Peyer's patch (tissue), 4 donors: ENCODE results near the gene SLC15A1. TPM values are rescaled to one million over a fixed set of nuclear protein-coding genes. Genes with fewer than 3 reads are reported as not detected.
A peak's percentile ranks its signal among the peaks of the same experiment; 100 is the strongest.

ENCODE experiments used
- DNase-seq, 3 donors: peaks; one replicate each; pipeline ENCODE4 v3.0.0-alpha.2; 2017 to 2019
- H3K27ac ChIP-seq, 4 donors: fragments of 200-600 bp; sonication (generic); one replicate each; pipeline ENCODE4 v1.5.1; 2016 to 2019
- H3K27me3 ChIP-seq, 2 donors: fragments of 200-600 bp; sonication (generic); one replicate each; pipeline ENCODE4 v1.5.1; 2019
- H3K36me3 ChIP-seq, 3 donors: fragments of 200-600 bp; sonication (generic); one replicate each; pipeline ENCODE4 v1.5.1; 2016 to 2019
- H3K4me1 ChIP-seq, 4 donors: fragments of 200-600 bp; sonication (generic); one replicate each; pipeline ENCODE4 v1.5.1; 2016 to 2019
- H3K4me3 ChIP-seq, 4 donors: fragments of 200-600 bp; sonication (generic); 1 replicate in 3 of 4; 2 replicates in 1 of 4; pipeline ENCODE4 v1.5.1; 2016 to 2019; ENCODE audit warnings: mild to moderate bottlenecking in 1 of 4
- H3K9me3 ChIP-seq, 4 donors: fragments of 200-600 bp; sonication (generic); one replicate each; pipeline ENCODE4 v1.5.1; 2016 to 2019; ENCODE audit warnings: mild to moderate bottlenecking in 1 of 4
- CTCF ChIP-seq, 6 experiments: fragments of 450-650 bp in 4 of 6; fragments of 200-600 bp in 2 of 6; sonication (generic) in 1 of 6; IDR thresholded peaks; one replicate each; pipeline ENCODE4 v1.5.1; 2017 to 2019; ENCODE audit warnings: antibody characterized with exemption in 6 of 6, mild to moderate bottlenecking in 3 of 6, moderate library complexity in 1 of 6
- POLR2A ChIP-seq, 2 donors: fragments of 450-650 bp; IDR thresholded peaks; one replicate each; pipeline ENCODE4 v1.5.1; 2017; ENCODE audit warnings: antibody characterized with exemption in 2 of 2, mild to moderate bottlenecking in 2 of 2, moderate library complexity in 2 of 2
- total RNA-seq, 4 donors: library from RNA; depleted of rRNA; stranded (reverse); fragments of >200 nt; gene quantifications; one replicate each; pipeline ENCODE4 v1.1.0, GENCODE V29; 2016

Gene SLC15A1
- total RNA-seq, 4 donors from 2014 or later = 4.1 to 732 (median 555) TPM

- DNase-seq = no peak
- Histone ChIP-seq H3K4me1 (peaks cover 0 to 14% (median 2%) of the 10 kb centered on the region in 4 donors), H3K27ac (peak overlapping the region in 3 of 4 donors; percentile 75 to 90 (median 82)), H3K9me3 (no peaks in the 10 kb centered on the region), H3K36me3 (no peaks in the 10 kb centered on the region), H3K4me3 (peak overlapping the region; percentile 1 to 75 (median 48)), H3K27me3 (peaks cover 0 to 13% of the 10 kb centered on the region in 2 donors)
- TF ChIP-seq CTCF (IDR thresholded peaks at IDR 0.05) (no peak), POLR2A (IDR thresholded peaks at IDR 0.05) (no peak)
Observed at GRCh38 chr13:98751861-98752466, 508 bp downstream of the SLC15A1 start.

- H3K36me3 ChIP-seq = no peaks in the 10 kb centered on the region
- TF ChIP-seq CTCF (IDR thresholded peaks at IDR 0.05) (peak in 3 of 6 experiments; percentile 18 to 52 (median 49)), POLR2A (IDR thresholded peaks at IDR 0.05) (peak; percentile 71 to 73)
- DNase-seq = peak in 2 of 3 donors; percentile 69 to 70
- H3K4me1 ChIP-seq = peaks cover 0 to 17% (median 2%) of the 10 kb centered on the region in 4 donors
- peak overlapping the region in 2 of 4 donors; percentile 59 to 75 for H3K4me3 ChIP-seq
- no peaks in the 10 kb centered on the region for H3K9me3 ChIP-seq
- H3K27me3 ChIP-seq = peaks cover 0 to 13% of the 10 kb centered on the region in 2 donors
- H3K27ac ChIP-seq = peak overlapping the region in 3 of 4 donors; percentile 75 to 90 (median 82)
Observed at GRCh38 chr13:98751367-98751782, 1.1 kb downstream of the SLC15A1 start.

- H3K27ac ChIP-seq = peak overlapping the region in 2 of 4 donors; percentile 37 to 82
Observed at GRCh38 chr13:98749501-98749900, 3.0 kb downstream of the SLC15A1 start.

GRCh38 chr13:98746968-98747367 is 5.5 kb downstream of the SLC15A1 start:
- Histone ChIP-seq H3K4me3 (peak overlapping the region in 1 of 4 donors; percentile 14), H3K4me1 (peaks cover 0 to 14% (median 0%) of the 10 kb centered on the region in 4 donors), H3K27ac (peak overlapping the region in 3 of 4 donors; percentile 40 to 82 (median 77)), H3K36me3 (no peaks in the 10 kb centered on the region), H3K27me3 (peaks cover 0 to 5% of the 10 kb centered on the region in 2 donors), H3K9me3 (no peaks in the 10 kb centered on the region)
- peak in 2 of 3 donors; percentile 69 to 83 for DNase-seq
- TF ChIP-seq POLR2A (IDR thresholded peaks at IDR 0.05) (peak in 1 of 2 donors; percentile 27), CTCF (IDR thresholded peaks at IDR 0.05) (no peak)

More at GRCh38 chr13:98749501-98749900, 3.0 kb downstream of the SLC15A1 start:
- Histone ChIP-seq H3K4me3 (peak overlapping the region in 2 of 4 donors; percentile 15 to 59), H3K9me3 (no peaks in the 10 kb centered on the region), H3K36me3 (no peaks in the 10 kb centered on the region), H3K4me1 (peaks cover 0 to 23% (median 2%) of the 10 kb centered on the region in 4 donors), H3K27me3 (peaks cover 0 to 13% of the 10 kb centered on the region in 2 donors)
- no peak for DNase-seq
- no peak for TF ChIP-seq CTCF (IDR thresholded peaks at IDR 0.05)
- TF ChIP-seq POLR2A (IDR thresholded peaks at IDR 0.05) = no peak

GRCh38 chr13:98743377-98743776 is 9.1 kb downstream of the SLC15A1 start:
- peaks cover 0 to 7% (median 0%) of the 10 kb centered on the region in 4 donors for H3K9me3 ChIP-seq
- DNase-seq = no peak
- H3K4me3 ChIP-seq = no peak overlapping the region
- peaks cover 0 to 27% (median 0%) of the 10 kb centered on the region in 4 donors for H3K4me1 ChIP-seq
- H3K27ac ChIP-seq = peak overlapping the region in 2 of 4 donors; percentile 64 to 76
- TF ChIP-seq POLR2A (IDR thresholded peaks at IDR 0.05) = peak in 1 of 2 donors; percentile 24
- no peak for TF ChIP-seq CTCF (IDR thresholded peaks at IDR 0.05)
- no peaks in the 10 kb centered on the region for H3K27me3 ChIP-seq
- no peaks in the 10 kb centered on the region for H3K36me3 ChIP-seq
